ENCODE measurements around the gene LYRM4.

GRCh38 chr6:5293692-5294091, 32.9 kb upstream of the LYRM4 start:
- TF ChIP-seq POLR2A (IDR thresholded peaks at IDR 0.05; ENCODE audit: low read length) (no peak), PHF8 (IDR thresholded peaks at IDR 0.05; ENCODE audit: borderline replicate concordance, low read depth) (no peak), FOSL2 (IDR thresholded peaks at IDR 0.05) (no peak), FOSL2 (CRISPR knock-in tag; IDR thresholded peaks at IDR 0.05) (no peak), MAX (IDR thresholded peaks at IDR 0.05) (no peak), SMC3 (IDR thresholded peaks at IDR 0.05) (no peak), CTCF (IDR thresholded peaks at IDR 0.05) (no peak), NFE2L2 (conservative IDR thresholded peaks at IDR 0.05; ENCODE audit: low read length) (no peak), ELK1 (IDR thresholded peaks at IDR 0.05; ENCODE audit: low read depth, low read length) (no peak), EP300 (IDR thresholded peaks at IDR 0.05) (no peak), ZFP36 (IDR thresholded peaks at IDR 0.05; ENCODE audit: borderline replicate concordance, partially characterized antibody) (no peak), JUN (IDR thresholded peaks at IDR 0.05) (no peak), MYC (IDR thresholded peaks at IDR 0.05; ENCODE audit: borderline replicate concordance, low read length) (no peak), POLR2AphosphoS2 (conservative IDR thresholded peaks at IDR 0.05; ENCODE audit: low read length) (no peak)

Data from A549 (cell line).